Activated CD8-positive, alpha-beta memory T cell treated with anti-CD3 and anti-CD28 coated beads for 24 hours (primary cell): ENCODE measurements around the gene WDR6.

Experiments used
- DNase-seq: peaks from one replicate; pipeline ENCODE4 v3.0.0-alpha.2; 2020

WDR6 gene

DNA sequence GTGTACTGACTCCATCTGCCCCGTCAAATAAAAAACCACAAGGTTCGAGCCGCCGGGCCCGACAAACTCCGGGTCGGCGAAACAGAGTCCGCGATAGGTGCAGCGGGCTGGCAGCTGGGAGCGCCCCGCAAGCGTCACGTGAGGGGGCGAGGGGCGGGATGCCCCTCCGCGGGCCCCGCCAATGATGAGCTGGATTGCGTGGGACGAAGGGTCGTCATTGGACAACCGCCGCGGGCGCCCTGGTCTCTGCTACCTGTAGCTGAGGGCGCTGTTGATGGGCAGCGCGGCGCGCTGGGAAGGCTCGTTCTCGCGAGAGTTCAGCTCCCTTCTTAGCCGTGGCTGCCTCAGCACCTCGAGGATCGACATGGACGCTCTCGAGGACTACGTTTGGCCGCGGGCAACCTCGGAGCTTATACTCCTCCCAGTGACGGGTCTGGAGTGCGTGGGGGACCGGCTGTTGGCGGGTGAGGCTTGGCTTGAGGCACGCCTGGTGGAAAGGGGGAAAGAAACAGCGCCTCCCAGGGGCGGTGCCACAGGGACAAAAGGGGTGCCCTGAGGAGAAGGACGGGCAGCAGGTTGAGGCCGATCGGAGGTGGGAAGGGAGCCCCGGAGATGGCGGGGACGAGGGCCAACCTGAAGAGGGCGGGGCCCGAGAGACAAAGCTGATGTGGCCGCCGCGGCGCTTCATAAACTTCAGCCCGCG lies at the start of gene WDR6:
WDR6 (plus strand) TSS at position 324 of the 703 bp plus-strand sequence; CDS start at position 365, 41 bp downstream.
- peak; percentile 97 for DNase-seq

GRCh38 chr3:48960841-48961413 lies 46.3 kb upstream of the WDR6 start:
- no peak for DNase-seq

DNA sequence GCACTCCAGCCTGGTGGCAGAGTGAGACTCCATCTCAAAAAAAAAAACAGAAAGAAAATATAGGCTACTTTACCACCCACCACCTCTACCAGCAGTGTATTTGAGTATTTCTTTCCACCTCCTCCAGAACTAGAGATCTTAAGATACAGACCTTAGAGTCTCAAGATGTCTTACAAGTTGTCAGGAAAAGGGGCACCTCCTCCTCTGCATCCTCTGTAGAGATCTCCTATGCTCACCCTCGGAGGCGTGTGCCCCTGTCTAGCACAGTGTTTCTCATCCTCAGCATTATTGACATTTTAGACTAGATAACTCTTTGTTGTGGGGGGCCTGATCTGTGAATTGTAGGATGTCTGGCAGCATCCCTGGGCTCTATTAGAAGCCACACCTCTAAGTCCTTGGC lies 44.9 kb upstream of the WDR6 start:
- no peak for DNase-seq

- DNase-seq = no peak
These were observed 44.3 kb upstream of the WDR6 start for GRCh38 chr3:48962939-48963338.

- DNase-seq = no peak
These were observed 43.6 kb upstream of the WDR6 start for GRCh38 chr3:48963591-48963990.

DNA sequence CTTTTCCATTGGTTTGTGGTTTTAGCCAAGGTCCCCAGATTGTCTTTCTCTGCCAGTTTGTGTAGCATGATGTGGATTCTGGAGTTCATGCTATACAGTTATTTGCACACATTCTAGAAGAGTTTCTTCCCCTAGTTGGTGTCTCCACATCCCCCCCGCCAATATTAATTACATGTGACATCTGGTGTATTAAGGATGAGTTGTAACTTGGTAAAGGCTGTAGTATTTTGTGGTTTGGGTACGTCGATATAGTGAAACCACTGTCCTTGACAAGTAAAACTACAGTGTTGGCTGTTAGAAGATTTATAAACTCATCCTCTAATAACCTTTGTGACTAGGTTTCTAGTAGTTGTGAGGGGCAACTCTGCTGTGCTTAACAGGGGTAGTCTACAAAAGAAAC lies 40.8 kb upstream of the WDR6 start:
- DNase-seq = no peak

GRCh38 chr3:48966876-48967361 lies 40.3 kb upstream of the WDR6 start:
- DNase-seq = no peak

- no peak for DNase-seq
These were observed 36.6 kb upstream of the WDR6 start for GRCh38 chr3:48970586-48970985.

GRCh38 chr3:48974076-48974864 lies 32.9 kb upstream of the WDR6 start:
- no peak for DNase-seq

- no peak for DNase-seq
These were observed 27.7 kb upstream of the WDR6 start for GRCh38 chr3:48979451-48979850.

DNA sequence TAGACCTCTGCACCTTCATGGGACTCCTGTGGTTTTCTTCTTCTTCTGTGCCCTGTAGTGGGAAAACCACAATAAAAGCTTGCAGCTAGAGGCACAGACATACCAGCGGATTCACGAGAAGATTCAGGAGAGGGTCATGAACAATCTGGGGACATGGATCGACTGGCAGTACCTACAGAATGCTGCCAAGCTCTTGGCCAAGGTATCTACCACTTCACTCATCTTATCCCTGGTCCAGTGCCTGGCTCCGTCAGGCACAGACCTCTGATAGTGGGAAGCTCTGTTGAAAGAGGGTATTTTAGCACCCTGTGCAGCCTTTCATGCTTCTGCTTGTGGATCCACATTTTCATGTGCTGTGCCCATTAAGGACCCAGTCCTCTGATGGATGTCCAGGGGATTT lies 26.9 kb upstream of the WDR6 start:
- DNase-seq = no peak

DNA sequence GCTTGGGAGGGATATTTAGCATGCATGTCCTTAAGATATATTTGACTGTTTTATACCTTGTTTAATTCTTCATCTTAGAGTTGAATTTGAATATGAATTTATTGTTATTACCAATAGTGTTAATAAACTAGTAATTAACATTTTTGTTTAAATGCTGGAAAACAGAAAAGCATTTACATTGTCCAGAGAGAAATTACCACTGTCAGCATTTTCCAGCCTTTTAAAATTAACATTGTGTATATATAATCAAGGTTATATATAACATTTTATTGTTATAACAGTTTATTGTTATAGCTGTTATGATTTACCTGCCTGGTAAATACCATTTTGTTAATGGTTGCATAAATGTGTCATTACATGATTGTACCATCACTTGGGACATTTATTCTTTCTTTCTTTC lies 25.2 kb upstream of the WDR6 start:
- DNase-seq = no peak

DNA sequence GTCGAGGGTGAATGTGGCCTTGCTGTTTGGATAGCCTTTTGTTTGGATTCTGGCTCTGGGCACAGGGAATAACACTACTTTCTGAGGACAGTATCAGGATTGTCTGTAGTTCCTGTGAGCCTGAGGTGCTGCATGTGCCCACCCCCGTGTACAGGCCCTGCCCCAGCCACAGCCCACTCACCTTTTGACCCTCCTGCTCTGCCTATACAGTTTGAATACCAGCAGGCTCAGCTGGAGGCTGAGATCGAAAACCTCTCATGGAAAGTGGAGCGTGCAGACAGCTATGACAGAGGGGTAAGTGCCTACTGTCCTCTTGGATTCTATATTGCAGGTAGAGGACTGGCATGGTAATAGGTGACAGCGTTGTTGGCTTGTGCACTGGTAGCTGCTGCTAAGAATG lies 24.5 kb upstream of the WDR6 start:
- no peak for DNase-seq

DNA sequence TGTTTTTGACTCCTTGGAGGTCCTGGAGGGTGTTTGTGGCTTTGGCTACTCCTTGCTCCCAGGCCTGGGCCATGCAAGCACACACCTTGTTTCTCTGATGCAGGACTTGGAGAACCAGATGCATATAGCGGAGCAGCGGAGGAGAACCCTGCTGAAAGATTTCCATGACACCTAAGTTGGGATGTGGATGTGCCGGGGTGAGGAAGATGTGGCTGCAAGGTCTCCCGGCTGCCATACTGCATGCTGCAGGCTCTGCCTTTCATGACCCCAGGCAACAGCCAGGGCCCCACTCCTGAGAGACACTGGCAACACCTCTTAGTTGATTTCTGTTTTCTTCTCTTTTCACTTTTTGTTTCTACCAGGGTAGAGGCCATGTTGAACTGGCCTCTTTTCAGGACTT lies 24.1 kb upstream of the WDR6 start:
- DNase-seq = no peak

GRCh38 chr3:48984663-48985062 lies 22.5 kb upstream of the WDR6 start:
- no peak for DNase-seq

DNA sequence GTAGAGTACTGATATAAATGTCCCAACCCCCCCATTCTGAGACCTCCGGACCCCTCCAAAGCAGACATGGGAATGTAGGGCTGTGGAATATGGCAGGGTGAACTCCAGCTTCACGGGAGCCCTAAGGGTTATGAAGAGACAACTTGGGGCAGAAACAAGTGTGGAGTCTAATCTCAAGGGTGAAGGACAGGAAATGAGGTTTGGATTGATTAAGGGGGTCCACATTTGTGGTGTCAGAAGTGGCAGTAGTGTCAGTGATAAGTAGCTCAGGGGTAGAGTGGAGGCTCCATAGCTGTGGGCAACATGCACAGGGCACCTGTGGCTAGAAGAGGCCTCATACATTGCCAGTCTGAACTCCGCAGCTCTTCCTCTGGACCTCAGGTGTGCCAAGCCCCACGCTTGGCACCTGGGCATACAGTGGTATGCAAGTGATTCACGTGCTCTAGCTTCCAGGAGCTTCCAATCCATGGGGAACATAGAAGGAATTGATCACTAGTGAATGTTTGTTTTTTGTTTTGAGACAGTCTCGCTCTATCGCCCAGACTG lies 21.3 kb upstream of the WDR6 start:
- DNase-seq = no peak

GRCh38 chr3:48989126-48989795 lies 17.9 kb upstream of the WDR6 start:
- DNase-seq = no peak

DNA sequence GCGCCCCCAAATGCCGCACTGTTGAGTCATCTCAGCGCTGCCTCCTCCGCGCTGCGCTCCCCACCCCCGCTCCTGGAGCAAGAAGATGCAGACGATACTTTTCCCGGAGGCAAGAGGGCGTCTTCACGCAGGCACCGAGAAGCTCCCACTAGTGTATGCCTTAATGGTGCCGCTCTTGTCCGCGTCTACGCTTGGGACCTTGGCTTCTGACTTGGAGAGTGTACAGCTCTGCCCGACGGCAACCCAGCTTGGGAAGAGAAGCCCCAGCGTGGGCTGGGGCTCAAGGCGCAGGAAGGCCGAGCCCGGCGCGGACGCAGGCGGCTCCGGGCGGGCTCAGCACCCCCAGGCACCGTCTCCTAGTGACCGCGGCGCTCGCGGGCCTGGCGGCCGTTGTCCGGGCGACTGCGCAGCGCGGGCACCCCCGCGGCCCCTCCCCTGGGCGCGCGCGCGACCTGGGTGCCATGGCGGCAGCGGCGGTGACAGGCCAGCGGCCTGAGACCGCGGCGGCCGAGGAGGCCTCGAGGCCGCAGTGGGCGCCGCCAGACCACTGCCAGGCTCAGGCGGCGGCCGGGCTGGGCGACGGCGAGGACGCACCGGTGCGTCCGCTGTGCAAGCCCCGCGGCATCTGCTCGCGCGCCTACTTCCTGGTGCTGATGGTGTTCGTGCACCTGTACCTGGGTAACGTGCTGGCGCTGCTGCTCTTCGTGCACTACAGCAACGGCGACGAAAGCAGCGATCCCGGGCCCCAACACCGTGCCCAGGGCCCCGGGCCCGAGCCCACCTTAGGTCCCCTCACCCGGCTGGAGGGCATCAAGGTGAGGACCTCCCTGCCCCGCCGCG lies 17.2 kb upstream of the WDR6 start, which contains the start of gene P4HTM:
P4HTM (plus strand) TSS at position 446 of the 840 bp plus-strand sequence; CDS start at position 462, 16 bp downstream.
- peak; percentile 91 for DNase-seq

- peak; percentile 79 for DNase-seq
These were observed 16.3 kb upstream of the WDR6 start for GRCh38 chr3:48990636-48991469.

GRCh38 chr3:48991851-48992545 lies 15.2 kb upstream of the WDR6 start:
- DNase-seq = no peak
